GM20431 (cell line): ENCODE measurements around the gene COL23A1.

ENCODE experiments used
- in situ Hi-C: fragments of 300-500 bp; cut with MseI, MboI; formaldehyde crosslinking; loops from one replicate; pipeline ENCODE4 v1.15.0; 2020; ENCODE audit warnings: low sequenced_read_pairs; ENCODE audit not compliant: unreplicated experiment

Gene COL23A1

GRCh38 chr5:178430186-178431062, 159.8 kb downstream of the COL23A1 start:
- in situ Hi-C loops: no loop called here

- in situ Hi-C loops: no loop called here
Observed at GRCh38 chr5:178429491-178430185, 160.6 kb downstream of the COL23A1 start.

GRCh38 chr5:178429156-178429468, 161.1 kb downstream of the COL23A1 start:
- in situ Hi-C loops: no loop called here

GRCh38 chr5:178428341-178429155, 161.6 kb downstream of the COL23A1 start:
- in situ Hi-C loops: no loop called here

GRCh38 chr5:178427576-178428197, 162.5 kb downstream of the COL23A1 start:
- in situ Hi-C loops: no loop called here

GRCh38 chr5:178426326-178427130, 163.7 kb downstream of the COL23A1 start:
- in situ Hi-C loops: no loop called here

GRCh38 chr5:178425621-178426068, 164.5 kb downstream of the COL23A1 start:
- in situ Hi-C loops: no loop called here

GRCh38 chr5:178424810-178425177, 165.4 kb downstream of the COL23A1 start:
- in situ Hi-C loops: no loop called here

GRCh38 chr5:178423901-178424809, 166.0 kb downstream of the COL23A1 start:
- in situ Hi-C loops: no loop called here

- in situ Hi-C loops: no loop called here
Observed at GRCh38 chr5:178423431-178423830, 166.8 kb downstream of the COL23A1 start.

- in situ Hi-C loops: no loop called here
Observed at GRCh38 chr5:178422400-178422775, 167.8 kb downstream of the COL23A1 start.

GRCh38 chr5:178421699-178422399, 168.3 kb downstream of the COL23A1 start:
- in situ Hi-C loops: no loop called here

GRCh38 chr5:178421128-178421527, 169.1 kb downstream of the COL23A1 start:
- in situ Hi-C loops: no loop called here

- in situ Hi-C loops: no loop called here
Observed at GRCh38 chr5:178420354-178420781, 169.8 kb downstream of the COL23A1 start.

GRCh38 chr5:178419651-178420050, 170.5 kb downstream of the COL23A1 start:
- in situ Hi-C loops: no loop called here

GRCh38 chr5:178419196-178419595, 171.0 kb downstream of the COL23A1 start:
- in situ Hi-C loops: no loop called here

GRCh38 chr5:178418471-178419010, 171.7 kb downstream of the COL23A1 start:
- in situ Hi-C loops: no loop called here

GRCh38 chr5:178418031-178418430, 172.2 kb downstream of the COL23A1 start:
- in situ Hi-C loops: no loop called here
